Kidney epithelial cell (primary cell): ENCODE data around the gene HOXB8. TPM values are rescaled to one million over a fixed set of nuclear protein-coding genes. Genes with fewer than 3 reads are reported as not detected.

Source experiments
- DNase-seq: peaks from one replicate; pipeline ENCODE4 v3.0.0-alpha.2; 2010; ENCODE audit warnings: low read depth
- H3K27me3 ChIP-seq: 2 replicates; pipeline ENCODE4 v1.6.0; 2011; ENCODE audit warnings: low read length; ENCODE audit not compliant: control insufficient read depth, insufficient read depth
- H3K36me3 ChIP-seq: 2 replicates; pipeline ENCODE4 v1.5.1; 2011; ENCODE audit warnings: low read length; ENCODE audit not compliant: control insufficient read depth, insufficient read depth
- H3K4me3 ChIP-seq: 2 replicates; pipeline ENCODE4 v1.5.1; 2011; ENCODE audit warnings: low read depth, mild to moderate bottlenecking, control low read depth, low read length
- total RNA-seq: library from RNA; depleted of rRNA; stranded (reverse); fragments of >200 nt; gene quantifications from 2 replicates; pipeline ENCODE4 v1.2.3, GENCODE V29; 2015
- TF ChIP-seq, protein P1 (sequence below): IDR thresholded peaks from 2 replicates; pipeline ENCODE4 v1.5.1; 2011; ENCODE audit warnings: mild to moderate bottlenecking, moderate library complexity, low read length, control low read depth, inconsistent platforms; ENCODE audit not compliant: insufficient read depth, poor library complexity, severe bottlenecking

The HOXB8 gene
- total RNA-seq, 1 donor from 2014 or later = 7.5 TPM

DNA sequence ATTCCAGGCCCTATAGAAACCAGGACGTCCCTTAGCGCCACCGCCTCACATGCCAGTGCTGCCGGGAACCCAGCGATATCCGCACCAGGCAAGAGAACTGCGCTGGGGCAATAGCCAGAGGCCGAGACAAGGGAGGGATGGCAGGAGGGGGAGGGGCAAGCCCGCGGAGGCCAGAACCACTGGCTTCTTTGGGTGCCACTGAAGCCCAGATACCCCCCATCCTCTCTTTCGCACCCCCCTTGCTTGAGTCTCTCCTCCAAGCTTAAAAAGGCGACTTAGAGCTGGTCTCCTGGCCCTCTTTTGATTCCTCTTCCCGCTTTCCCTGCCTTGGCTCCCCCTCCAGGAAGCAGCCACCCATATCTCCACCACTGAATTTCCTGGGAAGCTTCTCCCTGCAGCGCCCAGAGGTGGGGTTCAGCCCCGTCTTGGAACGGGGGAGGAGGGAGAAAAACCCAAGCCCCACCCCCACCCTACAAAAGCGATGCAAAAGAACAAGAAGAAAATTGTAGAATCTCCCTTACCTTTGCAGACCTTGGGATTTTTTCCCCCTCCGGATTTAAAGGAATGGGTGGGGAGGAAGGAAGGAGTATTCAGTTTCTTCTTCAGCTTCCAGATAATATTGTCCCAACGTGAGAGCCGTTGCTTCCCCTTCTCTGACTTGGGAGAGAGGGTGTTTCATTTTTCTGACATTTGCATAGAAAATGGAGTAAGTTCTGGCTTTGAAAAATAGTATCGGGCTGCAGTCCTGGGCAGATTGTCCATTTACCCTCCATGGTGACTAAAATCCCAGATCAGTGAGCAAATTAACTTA, 10.9 kb downstream of the HOXB8 start:
- Histone ChIP-seq H3K36me3 (no peaks in the 10 kb centered on the region), H3K4me3 (peak overlapping the region; percentile 92), H3K27me3 (no peaks in the 10 kb centered on the region)
- no peak for DNase-seq
- TF ChIP-seq, protein P1, sequence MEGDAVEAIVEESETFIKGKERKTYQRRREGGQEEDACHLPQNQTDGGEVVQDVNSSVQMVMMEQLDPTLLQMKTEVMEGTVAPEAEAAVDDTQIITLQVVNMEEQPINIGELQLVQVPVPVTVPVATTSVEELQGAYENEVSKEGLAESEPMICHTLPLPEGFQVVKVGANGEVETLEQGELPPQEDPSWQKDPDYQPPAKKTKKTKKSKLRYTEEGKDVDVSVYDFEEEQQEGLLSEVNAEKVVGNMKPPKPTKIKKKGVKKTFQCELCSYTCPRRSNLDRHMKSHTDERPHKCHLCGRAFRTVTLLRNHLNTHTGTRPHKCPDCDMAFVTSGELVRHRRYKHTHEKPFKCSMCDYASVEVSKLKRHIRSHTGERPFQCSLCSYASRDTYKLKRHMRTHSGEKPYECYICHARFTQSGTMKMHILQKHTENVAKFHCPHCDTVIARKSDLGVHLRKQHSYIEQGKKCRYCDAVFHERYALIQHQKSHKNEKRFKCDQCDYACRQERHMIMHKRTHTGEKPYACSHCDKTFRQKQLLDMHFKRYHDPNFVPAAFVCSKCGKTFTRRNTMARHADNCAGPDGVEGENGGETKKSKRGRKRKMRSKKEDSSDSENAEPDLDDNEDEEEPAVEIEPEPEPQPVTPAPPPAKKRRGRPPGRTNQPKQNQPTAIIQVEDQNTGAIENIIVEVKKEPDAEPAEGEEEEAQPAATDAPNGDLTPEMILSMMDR = no peak

- no peak for DNase-seq
- TF ChIP-seq, protein P1 = no peak
- Histone ChIP-seq H3K4me3 (peak overlapping the region; percentile 92), H3K27me3 (no peaks in the 10 kb centered on the region), H3K36me3 (no peaks in the 10 kb centered on the region)
These were observed 13.3 kb downstream of the HOXB8 start for GRCh38 chr17:48601539-48602425.

GRCh38 chr17:48601207-48601538, 13.9 kb downstream of the HOXB8 start:
- H3K27me3 ChIP-seq = no peaks in the 10 kb centered on the region
- DNase-seq = no peak
- no peaks in the 10 kb centered on the region for H3K36me3 ChIP-seq
- TF ChIP-seq, protein P1 = no peak
- peak overlapping the region; percentile 92 for H3K4me3 ChIP-seq

DNA sequence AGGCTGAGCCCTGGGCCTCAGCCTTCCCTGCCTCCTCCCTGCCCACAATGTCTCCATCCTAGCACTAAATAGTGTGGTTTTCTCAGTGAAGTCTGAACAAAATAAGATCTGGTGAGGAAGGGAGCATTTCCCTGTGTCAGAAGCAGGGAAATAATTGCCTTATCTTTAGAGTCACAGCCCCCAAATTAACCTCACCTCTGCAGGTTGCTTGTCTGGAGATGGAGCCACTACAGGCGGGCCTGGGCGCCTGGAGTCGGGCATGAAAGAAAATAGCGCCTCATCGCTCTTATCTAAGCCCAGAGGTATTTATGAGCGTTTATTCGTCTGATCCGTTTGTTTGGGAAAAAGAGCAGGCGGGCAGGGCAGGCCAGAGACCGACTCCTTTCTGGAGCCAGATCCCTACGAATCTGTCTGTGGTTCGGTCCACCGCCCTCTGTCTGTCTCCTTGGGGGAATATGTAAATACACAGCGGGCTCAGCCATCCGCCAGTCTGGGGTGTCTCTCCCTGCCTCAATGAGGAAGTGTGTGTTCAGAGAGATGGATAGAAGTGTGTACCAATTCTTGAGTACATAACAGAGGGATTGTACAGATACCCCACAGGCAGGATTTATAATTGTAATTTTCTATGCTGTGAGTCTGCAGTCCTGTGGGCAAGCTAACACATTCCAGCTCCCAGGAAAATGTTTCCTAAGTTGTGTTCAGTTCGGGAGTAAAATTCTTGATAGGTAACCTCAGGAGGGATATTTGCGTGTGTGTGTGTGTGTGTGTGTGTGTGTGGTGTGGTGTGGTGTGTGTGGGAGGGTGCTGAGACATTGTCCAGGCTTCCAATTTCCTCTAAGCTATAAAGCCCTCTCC, 14.6 kb downstream of the HOXB8 start:
- DNase-seq = no peak
- Histone ChIP-seq H3K27me3 (no peaks in the 10 kb centered on the region), H3K36me3 (no peaks in the 10 kb centered on the region), H3K4me3 (peak overlapping the region; percentile 92)
- TF ChIP-seq, protein P1 = no peak

DNA sequence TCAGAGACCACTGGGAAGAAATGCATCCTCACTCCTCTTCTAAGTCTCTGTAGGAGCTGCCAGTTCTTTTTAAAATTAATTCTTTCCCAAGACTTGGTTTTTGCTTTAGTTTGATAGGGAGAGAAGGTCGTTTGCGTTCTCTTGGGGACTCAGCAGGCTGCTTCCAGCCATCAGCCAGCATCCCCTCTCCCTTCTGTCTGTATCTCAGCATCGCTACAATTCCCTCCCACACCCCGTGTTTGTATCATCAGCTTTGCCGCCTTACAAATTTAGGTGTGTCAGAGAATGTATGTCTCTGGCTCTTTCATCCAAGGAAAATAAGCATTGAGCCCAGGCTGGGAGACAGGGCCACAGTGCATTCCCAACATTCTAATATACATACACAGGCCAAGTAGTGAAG, 15.7 kb downstream of the HOXB8 start:
- Histone ChIP-seq H3K4me3 (peak overlapping the region; percentile 92), H3K27me3 (no peaks in the 10 kb centered on the region), H3K36me3 (peaks cover 3% of the 10 kb centered on the region)
- DNase-seq = no peak
- TF ChIP-seq, protein P1 = no peak
